ENCODE measurements around the gene CBFA2T3.
"Not testable (repeated sequence)": the region's sequence is repeated elsewhere in the genome, so short reads cannot be mapped to it uniquely, and the experiment has no call there.

The CBFA2T3 gene

DNA sequence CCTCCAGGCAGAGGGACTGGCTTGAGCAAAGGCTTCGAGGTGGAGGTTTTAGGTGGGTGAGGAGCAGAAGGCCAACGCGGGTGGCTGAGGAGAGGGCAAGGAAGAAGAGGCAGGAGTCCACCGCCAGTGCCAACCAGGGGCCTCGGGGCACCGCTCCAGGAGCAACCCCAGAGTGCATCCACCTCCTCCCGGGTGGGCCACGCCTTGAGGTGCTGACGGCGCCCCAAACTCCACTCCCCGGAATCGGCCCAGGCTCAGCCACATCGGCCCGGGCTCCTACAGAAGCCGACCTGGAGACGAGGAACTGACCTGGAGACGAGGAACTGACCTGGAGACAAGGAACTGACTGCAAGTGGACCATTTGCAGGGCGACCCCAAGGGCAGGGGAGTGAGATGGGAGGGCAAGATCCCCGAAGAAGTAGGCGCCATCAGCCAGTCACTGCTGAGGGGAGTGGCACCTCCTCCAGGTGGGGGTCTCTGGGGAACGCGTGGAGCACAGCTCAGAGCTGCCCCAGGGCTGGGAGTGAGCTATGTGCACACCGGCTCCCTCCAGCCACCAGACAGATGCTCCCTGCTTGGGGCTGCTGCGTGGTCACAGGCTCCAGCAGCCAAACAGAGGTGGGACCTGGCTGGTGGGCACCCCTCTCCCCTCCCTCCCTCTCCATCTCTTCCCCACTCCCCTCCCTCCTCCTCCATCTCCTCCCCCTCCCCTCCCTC, 29.2 kb upstream of the CBFA2T3 start:
- no peak overlapping the region for H3K4me3 Mint-ChIP-seq
- peaks cover 8% of the 10 kb centered on the region for H3K9me3 Mint-ChIP-seq
- no peaks in the 10 kb centered on the region for H3K36me3 Mint-ChIP-seq
- H3K4me1 Mint-ChIP-seq = no peaks in the 10 kb centered on the region
- DNase-seq = no peak
- CTCF ChIA-PET = no interaction called here
- H3K27ac Mint-ChIP-seq = no peak overlapping the region
- peaks cover 45% of the 10 kb centered on the region for H3K27me3 Mint-ChIP-seq

DNA sequence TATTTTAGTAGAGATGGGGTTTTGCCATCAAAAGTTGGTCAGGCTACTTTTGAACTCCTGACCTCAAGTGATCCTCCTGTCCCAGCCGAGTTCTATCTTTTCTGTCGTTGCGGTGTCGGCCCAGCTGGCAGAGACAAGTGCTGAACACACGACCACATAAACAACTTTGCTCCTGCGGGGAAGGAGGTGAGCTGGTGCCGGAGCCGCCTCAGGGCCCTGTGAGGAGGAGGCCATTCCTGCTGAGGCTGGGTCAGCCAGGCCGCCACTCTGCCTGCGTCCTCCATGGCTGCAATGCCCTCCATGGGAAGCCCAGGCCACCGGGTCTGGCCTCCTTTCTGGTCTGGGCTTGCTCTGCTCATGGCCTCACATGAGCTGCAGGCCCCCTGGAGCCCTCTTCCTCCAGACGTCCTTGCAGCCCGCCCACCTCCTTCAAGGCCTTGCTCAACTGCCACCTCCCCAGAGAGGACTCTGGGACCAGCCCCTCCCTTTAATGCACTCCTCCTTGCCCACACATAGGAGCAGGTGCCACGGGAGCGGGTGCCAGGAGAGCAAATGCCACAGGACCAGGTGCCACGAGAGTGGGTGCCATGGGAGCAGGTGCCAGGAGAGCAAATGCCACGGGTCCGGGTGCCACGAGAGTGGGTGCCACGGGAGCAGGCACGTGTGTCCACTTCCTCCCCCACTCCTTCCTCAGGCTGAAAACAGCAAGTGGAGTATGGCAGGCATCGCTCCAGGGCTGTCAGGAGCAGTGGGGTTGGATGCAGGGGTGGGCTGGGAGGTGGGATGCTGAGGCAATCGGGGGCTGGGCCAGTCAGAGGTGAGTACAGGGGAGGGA, 28.4 kb upstream of the CBFA2T3 start:
- Mint-ChIP-seq H3K27me3 (peaks cover 48% of the 10 kb centered on the region), H3K27ac (no peak overlapping the region), H3K4me1 (no peaks in the 10 kb centered on the region), H3K36me3 (no peaks in the 10 kb centered on the region), H3K4me3 (no peak overlapping the region), H3K9me3 (peaks cover 9% of the 10 kb centered on the region)
- CTCF ChIA-PET = no interaction called here
- no peak for DNase-seq

DNA sequence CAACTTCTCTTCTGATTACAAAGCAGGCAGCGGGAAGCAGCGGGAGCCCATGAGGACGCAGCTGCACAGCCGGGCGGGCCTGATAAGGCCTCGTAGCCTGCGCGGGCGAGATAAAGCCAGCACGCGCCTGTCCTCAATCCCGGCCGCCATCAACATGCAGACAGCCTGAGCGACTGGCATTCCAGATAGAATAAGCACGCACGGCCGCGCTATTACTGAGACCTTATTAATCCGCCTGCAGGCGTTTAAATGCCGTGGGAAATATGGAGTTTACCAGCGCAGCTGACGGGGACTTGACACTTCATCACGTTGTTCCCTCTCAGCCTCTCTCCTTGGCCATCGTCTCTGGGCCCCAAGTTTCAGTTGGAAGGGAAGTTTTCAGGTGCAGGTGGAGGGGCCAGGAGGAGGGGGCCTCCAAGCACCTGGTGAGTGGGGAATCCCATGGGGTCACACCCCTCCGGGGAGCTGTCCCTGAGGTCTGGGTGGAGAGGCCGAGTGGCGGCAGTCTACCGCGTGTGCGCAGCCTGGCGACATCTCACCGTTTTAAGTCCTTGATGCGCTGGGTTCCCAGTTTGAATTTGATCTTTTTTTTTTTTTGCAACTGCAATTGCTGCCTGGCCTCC, 27.3 kb upstream of the CBFA2T3 start:
- CTCF ChIA-PET = no interaction called here
- H3K4me3 Mint-ChIP-seq = no peak overlapping the region
- no peak for DNase-seq

DNA sequence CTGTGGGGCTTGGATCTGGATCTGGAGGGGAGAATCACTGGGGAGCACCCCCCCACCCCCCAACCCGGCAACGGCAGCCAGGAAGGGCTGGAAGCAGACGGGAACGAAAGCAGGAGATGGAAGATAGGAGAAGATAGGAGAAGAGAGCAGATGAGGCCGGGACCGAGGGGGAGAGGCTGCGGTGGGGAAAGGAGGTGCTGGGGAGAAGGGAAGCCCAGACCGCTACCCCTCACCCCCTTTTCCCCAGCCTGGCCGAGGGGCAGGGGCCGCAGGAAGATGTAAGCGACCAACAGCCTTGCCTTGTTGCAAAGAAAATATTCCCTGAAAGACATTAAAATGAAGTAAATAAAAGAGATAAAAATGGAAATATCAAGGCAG, 26.8 kb upstream of the CBFA2T3 start:
- peaks cover 11% of the 10 kb centered on the region for H3K9me3 Mint-ChIP-seq
- H3K27ac Mint-ChIP-seq = no peak overlapping the region
- peaks cover 55% of the 10 kb centered on the region for H3K27me3 Mint-ChIP-seq
- peaks cover 9% of the 10 kb centered on the region for H3K4me1 Mint-ChIP-seq
- CTCF ChIA-PET = no interaction called here
- H3K36me3 Mint-ChIP-seq = peaks cover 5% of the 10 kb centered on the region
- no peak overlapping the region for H3K4me3 Mint-ChIP-seq
- no peak for DNase-seq

More for the DNA sequence above, 27.3 kb upstream of the CBFA2T3 start:
- Mint-ChIP-seq H3K27me3 (peaks cover 55% of the 10 kb centered on the region), H3K9me3 (peaks cover 9% of the 10 kb centered on the region), H3K4me1 (peaks cover 4% of the 10 kb centered on the region), H3K36me3 (peaks cover 3% of the 10 kb centered on the region), H3K27ac (no peak overlapping the region)

DNA sequence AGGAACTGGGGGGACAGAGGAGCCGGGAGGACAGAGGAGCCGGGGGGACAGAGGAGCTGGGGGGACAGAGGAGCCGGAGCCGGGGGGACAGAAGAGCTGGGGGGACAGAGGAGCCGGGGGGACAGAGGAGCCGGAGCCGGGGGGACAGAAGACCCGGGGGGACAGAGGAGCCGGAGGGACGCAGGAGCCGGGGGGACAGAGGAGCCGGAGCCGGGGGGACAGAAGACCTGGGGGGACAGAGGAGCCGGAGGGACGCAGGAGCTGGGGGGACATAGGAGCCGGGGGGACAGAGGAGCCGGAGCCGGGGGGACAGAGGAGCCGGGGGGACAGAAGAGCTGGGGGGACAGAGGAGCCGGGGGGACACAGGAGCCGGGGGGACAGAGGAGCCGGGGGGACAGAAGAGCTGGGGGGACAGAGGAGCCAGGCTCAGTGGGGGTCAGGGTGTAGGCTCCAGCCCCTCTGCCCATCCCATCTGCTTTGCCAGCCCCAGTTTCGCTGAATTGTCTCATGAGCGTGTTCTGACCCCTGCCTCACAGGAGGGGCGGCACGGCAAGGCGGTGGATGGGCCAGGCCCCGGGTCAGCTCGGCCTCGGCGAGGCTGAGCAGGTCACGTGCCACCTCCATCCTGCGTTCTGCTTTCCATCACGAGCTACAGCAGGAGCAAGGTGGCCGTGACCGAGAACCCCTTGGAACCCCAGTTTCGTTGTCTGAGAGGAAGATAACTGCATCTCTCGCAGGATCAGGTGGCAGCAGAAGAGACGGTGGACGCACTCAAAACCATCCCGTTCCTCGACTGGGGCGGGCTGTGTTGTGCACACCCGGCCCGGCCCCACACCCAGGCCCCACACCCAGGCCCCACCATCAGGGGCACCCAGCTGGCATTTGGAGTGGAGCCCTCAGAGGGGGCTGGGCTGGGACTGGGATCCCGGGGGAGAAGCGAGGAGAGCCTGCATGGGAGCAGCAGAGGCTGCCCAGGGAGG, 26.1 kb upstream of the CBFA2T3 start:
- H3K27ac Mint-ChIP-seq = no peak overlapping the region
- H3K36me3 Mint-ChIP-seq = peaks cover 6% of the 10 kb centered on the region
- peaks cover 55% of the 10 kb centered on the region for H3K27me3 Mint-ChIP-seq

DNA sequence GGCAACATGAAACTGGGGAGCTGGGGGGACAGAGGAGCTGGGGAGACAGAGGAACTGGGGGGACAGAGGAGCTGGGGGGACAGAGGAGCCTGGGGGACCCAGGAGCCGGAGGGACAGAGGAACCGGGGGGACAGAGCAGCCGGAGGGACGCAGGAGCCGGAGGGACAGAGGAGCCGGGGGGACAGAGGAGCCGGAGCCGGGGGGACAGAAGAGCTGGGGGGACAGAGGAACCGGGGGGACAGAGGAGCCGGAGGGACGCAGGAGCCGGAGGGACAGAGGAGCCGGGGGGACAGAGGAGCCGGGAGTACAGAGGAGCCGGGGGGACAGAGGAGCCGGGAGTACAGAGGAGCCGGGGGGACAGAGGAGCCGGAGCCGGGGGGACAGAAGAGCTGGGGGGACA, 25.1 kb upstream of the CBFA2T3 start:
- Mint-ChIP-seq H3K27me3 (peaks cover 51% of the 10 kb centered on the region), H3K9me3 (peaks cover 21% of the 10 kb centered on the region), H3K36me3 (peaks cover 11% of the 10 kb centered on the region)
- H3K4me3 Mint-ChIP-seq, H3K27ac Mint-ChIP-seq, DNase-seq, H3K4me1 Mint-ChIP-seq, CTCF ChIA-PET: not testable (repeated sequence)

More for the DNA sequence above, 26.1 kb upstream of the CBFA2T3 start:
- Mint-ChIP-seq H3K4me1 (peaks cover 9% of the 10 kb centered on the region), H3K4me3 (no peak overlapping the region), H3K9me3 (peaks cover 13% of the 10 kb centered on the region)
- CTCF ChIA-PET = no interaction called here
- no peak for DNase-seq

DNA sequence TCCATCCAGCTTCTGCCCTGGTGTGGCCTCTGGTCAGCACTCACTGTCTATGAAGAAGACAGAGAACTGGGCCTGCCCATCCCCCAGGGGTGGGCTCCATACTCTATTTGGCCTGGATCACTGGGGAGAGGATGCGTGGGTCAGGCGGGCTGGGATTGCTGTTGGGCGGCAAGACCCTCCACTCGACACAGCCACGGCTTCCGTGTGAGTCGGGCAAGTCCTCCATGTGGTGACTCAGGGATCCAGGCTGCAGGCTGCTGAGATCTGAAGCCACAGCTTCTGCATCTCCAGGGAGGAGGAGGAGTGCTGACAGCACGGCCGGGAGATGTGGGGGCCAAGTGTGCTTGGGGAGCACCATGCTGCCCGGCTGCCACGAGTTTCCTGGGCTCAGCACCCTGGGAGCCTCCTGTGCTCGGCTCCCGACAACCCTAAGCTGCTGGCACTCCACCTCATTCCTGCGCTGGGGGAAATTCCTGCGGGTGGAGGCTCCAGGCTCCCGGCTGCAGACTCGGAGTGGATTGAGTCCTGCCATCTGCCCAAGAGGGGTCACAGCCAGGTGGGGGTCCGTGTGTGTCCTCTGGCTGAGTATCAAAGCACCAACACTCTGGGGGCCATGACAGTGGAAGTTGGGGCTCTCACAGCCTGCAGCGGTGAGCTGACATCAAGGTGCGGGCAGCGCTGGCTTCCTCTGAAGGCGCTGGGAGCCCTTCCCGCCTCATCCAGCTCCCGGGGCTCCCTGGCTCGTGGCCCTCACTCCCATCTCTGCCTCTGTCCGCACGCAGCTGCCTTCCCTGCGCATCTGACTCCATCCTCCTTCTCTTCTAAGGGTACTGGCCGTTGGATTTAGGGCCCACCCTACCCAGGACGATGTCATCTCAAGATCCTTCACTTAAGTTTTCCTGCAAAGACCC, 24.4 kb upstream of the CBFA2T3 start:
- CTCF ChIA-PET = no interaction called here
- H3K9me3 Mint-ChIP-seq = peaks cover 23% of the 10 kb centered on the region
- H3K27me3 Mint-ChIP-seq = peaks cover 50% of the 10 kb centered on the region
- DNase-seq = no peak
- H3K27ac Mint-ChIP-seq = no peak overlapping the region
- no peak overlapping the region for H3K4me3 Mint-ChIP-seq
- peaks cover 9% of the 10 kb centered on the region for H3K4me1 Mint-ChIP-seq
- H3K36me3 Mint-ChIP-seq = peaks cover 11% of the 10 kb centered on the region

DNA sequence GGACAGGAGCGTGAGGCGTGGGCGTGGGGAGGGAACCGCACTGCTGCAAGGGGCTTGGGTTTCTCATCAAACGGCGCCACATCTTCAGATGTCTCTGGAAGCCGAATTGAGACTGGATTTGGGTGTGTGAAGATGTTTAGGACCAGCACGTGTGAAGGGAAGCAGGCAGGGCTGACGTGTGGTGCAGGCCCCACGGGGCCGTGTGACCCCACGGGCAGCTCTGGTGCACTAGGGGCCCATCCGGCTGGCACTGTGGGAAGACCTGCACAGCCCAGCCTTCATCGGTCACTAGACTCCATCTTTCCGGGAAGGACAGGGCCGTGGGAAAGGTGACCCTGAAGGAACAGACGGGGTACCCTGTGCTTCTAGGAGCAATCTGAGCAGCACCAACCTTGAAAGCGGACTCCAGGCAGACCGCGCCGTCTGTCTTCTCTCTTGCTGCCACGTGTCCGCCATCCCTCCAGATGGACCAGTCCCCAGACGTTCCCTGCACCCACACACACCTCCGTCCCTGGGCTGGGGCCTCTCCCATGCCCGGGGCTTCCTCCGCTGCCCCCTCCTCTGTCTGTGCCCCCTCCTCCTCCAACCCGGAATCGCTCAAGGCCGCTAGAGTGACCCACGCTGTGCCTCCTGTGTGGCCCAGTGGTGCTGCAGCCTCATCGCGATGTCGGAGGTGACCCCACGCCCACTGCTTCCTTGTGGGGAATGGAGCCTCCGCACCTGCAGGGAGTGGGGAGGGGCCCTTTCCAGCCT, 23.4 kb upstream of the CBFA2T3 start:
- Mint-ChIP-seq H3K27ac (peak overlapping the region; percentile 51), H3K36me3 (peaks cover 11% of the 10 kb centered on the region), H3K27me3 (peaks cover 40% of the 10 kb centered on the region), H3K4me1 (peaks cover 9% of the 10 kb centered on the region), H3K4me3 (no peak overlapping the region), H3K9me3 (peaks cover 23% of the 10 kb centered on the region)
- no peak for DNase-seq
- CTCF ChIA-PET = no interaction called here

DNA sequence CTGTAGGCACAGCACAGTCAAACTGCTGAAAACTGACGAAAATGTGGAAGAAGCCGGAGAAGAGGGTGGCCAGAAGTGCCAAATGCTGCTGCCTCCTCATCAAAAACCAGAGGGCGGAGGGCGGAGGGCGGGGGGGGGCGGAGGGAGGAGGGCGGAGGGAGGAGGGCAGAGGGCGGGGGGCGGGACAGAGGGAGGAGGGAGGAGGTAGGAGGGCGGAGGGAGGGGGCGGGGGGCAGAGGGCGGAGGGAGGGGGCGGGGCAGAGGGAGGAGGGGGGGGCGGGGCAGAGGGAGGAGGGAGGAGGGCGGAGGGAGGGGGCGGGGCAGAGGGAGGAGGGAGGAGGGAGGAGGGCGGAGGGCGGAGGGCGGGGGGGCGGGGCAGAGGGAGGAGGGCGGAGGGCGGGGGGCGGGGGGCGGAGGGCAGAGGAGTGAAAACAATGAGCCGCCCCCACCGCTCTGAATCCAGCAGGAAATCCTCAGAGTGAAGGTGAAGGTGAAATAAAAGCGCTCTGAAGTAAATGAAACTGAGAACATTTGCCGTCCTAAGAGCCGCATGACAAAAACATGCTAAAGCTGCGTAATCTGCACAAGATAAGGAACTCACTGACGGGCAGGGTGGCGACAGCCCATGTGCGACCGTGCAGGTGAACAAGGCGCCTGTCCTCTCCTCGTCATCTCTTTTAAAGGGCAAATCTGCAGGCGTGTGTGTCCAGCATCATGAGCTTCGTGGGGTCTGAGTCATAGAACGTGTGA, 22.6 kb upstream of the CBFA2T3 start:
- Mint-ChIP-seq H3K36me3 (peaks cover 11% of the 10 kb centered on the region), H3K4me3 (no peak overlapping the region), H3K9me3 (peaks cover 26% of the 10 kb centered on the region), H3K27ac (peak overlapping the region; percentile 51), H3K27me3 (peaks cover 37% of the 10 kb centered on the region), H3K4me1 (peaks cover 9% of the 10 kb centered on the region)
- DNase-seq = peak; percentile 25
- CTCF ChIA-PET = no interaction called here

DNA sequence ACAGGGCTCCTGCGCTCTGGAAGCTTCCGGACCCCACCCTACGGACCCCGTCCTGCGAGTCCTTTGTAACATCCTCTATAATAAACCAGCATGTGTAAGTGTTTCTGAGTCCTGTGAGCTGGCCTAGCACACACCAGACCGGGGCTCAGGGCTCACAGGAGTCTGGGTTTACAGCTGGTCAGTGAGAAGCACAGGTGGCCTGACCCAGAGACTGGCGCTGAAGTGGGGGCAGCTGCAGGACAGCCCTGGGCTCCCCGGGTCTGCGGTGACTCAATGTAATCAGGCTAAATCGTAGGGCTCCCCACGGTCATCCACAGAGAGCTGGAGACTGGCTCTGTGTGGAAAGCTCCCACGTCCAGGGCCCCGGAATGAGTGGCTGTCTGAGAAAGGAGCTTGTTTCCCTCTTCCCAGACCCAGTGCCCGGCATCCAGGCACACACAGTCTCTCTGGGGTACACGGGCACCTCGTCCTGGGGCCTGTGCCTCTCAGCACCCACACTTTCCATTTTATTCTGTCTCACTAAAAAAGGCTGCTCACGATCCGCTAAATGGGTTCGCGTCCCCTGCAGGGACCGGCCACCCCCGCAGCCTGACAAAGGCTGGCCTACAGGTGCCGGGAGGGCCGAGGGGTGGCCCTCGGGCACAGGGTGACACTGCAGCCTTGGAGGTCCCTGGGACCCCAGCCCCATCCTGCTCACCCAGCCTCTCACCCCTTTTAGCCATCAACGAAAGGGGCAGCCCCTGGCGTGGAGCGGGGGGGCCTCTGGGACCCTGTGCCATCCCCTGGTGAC, 18.9 kb upstream of the CBFA2T3 start:
- H3K27ac Mint-ChIP-seq = no peak overlapping the region
- no peak for DNase-seq
- H3K4me1 Mint-ChIP-seq = peaks cover 9% of the 10 kb centered on the region
- peaks cover 24% of the 10 kb centered on the region for H3K27me3 Mint-ChIP-seq
- no peak overlapping the region for H3K4me3 Mint-ChIP-seq
- peaks cover 11% of the 10 kb centered on the region for H3K36me3 Mint-ChIP-seq
- peaks cover 26% of the 10 kb centered on the region for H3K9me3 Mint-ChIP-seq
- CTCF ChIA-PET = no interaction called here

DNA sequence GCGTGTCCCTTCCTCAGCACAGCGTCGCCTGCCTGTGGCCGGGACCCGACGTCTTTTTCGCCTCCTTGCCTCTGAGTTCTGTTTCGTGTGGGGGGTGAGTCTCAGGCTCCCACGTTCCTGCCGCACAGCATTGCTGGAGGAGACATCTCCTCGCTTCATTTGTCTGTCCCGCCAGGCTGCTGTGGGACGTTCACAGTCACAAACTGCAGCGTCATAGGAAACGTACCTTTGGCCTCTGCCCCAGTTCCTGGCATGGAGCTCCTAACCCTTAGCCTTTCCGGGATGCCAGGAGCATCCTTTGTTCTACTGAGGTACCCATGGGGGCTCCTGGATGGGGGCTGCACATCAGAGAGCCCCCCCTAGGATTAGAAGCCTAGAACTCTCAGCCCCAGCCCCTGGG, 18.2 kb upstream of the CBFA2T3 start:
- CTCF ChIA-PET = no interaction called here
- Mint-ChIP-seq H3K27me3 (peaks cover 21% of the 10 kb centered on the region), H3K36me3 (peaks cover 11% of the 10 kb centered on the region), H3K27ac (no peak overlapping the region), H3K4me3 (no peak overlapping the region), H3K4me1 (peaks cover 9% of the 10 kb centered on the region), H3K9me3 (peaks cover 24% of the 10 kb centered on the region)
- DNase-seq = no peak

Measured in activated naive CD4-positive, alpha-beta T cell treated with anti-CD3 and anti-CD28 coated beads, Interleukin-2, amount 10 ng/mL, durations not matched to agents 7 days and 5 days (primary cell).